ENCODE results near the gene SLC1A2.

The SLC1A2 gene

GRCh38 chr11:35223991-35224390, 195.4 kb downstream of the SLC1A2 start:
- no peak for DNase-seq (ENCODE audit: low read depth in 2 of 2)

GRCh38 chr11:35223371-35223796, 196.0 kb downstream of the SLC1A2 start:
- DNase-seq (ENCODE audit: low read depth in 2 of 2): no peak

DNA sequence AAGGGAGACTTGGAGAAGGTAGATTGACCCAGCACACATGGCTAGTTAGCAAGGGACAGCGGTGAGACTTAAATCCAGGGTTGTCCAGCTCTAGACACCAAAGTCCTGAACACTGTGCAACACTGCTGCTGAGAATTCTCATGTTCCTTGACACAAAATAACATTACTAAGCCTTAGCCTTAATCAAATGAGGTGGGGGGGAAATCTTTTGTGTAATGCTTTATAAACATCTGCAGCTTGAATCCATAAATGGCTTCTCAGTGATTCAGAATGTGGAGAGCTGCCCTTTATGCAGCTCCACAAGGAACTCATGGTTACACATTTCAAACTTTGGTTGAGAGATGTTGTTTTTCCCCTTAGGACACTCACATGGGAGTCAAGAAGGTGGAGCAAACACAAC, 200.4 kb downstream of the SLC1A2 start:
- no peak for DNase-seq (ENCODE audit: low read depth in 2 of 2)

DNA sequence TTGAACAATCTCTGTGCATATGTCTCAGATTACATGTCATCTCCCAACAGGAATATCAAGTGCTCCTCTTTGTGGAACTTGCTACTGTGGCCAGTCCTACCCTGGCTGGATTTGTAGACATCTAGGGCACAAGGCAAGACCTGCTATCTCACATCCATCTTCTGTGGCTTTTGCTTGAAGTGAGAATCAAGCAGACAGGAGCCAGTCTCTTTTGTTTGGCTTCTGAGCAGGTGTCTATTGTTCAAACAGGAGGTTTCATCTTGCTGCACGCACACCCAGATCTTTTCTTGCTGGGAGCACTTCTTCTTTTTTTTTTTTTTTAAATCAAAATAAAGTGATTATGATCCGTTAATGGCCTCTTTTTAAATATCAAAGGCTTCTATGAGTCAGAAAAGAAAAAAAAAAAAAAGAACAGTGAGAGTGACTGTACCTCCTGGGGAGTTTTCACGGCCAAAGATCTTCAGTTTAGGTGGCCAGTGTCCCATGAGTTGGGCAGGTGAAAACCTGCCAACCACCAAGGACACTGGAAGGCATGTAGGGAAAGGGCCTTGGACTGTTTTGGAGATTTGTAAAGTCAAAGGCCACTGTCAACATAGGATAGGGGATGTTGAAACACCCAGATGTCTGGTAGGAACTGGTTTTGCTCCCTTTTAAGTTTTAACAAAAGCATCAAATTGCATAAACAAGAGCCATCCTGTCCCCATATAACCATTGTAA, 202.2 kb downstream of the SLC1A2 start:
- no peak for DNase-seq (ENCODE audit: low read depth in 2 of 2)

GRCh38 chr11:35215945-35216344, 203.4 kb downstream of the SLC1A2 start:
- DNase-seq (ENCODE audit: low read depth in 2 of 2): no peak

- DNase-seq (ENCODE audit: low read depth in 2 of 2): peak; percentile 43 to 48
Observed at GRCh38 chr11:35214792-35215193, 204.6 kb downstream of the SLC1A2 start.

DNA sequence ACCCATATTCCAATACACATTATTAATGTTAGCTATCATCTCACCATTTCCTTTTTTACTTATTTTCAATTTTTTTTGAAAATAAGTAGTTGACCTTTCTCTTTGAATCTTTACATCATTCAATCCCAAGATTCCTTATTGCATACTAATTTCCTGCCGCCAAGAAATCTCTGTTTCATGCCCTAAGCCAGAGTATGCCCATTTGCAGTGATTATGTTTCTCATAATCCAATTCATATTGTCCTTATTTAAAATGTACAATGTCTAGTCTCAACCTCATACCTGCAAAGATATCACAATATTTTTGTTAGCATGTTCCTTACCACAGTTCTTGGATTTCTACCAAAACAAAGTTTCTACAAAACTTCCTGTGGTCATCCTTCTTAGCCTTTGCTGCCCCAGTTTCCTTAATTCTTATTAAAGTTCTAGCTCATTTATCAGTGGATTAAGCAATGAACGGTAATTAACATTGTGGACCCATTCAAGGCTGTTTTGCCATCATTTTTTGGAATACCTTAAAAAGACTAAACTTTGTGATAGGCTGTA, 205.1 kb downstream of the SLC1A2 start:
- no peak for DNase-seq (ENCODE audit: low read depth in 2 of 2)

DNA sequence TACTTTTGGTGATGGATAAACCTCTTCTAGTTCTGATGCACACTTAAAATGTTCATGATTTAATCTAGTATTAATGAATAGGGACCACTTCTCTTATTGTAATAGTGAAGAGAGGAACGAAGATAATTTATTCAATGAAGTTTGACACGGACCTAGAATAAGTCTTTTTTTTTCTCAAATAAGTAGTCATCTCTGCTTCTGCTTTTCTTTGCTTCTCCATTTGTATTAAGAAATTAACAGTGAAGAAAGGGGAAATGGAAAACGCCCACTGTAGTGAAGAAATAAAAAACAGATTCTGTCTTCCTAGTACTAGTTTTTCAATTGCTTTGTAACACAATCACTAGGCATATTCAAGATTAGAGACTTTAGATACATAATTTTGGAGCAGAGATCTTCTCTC, 207.4 kb downstream of the SLC1A2 start:
- no peak for DNase-seq (ENCODE audit: low read depth in 2 of 2)

- no peak for DNase-seq (ENCODE audit: low read depth in 2 of 2)
Observed at GRCh38 chr11:35210876-35211546, 208.3 kb downstream of the SLC1A2 start.

- DNase-seq (ENCODE audit: low read depth in 2 of 2): no peak
Observed at GRCh38 chr11:35208795-35209194, 210.6 kb downstream of the SLC1A2 start.

DNA sequence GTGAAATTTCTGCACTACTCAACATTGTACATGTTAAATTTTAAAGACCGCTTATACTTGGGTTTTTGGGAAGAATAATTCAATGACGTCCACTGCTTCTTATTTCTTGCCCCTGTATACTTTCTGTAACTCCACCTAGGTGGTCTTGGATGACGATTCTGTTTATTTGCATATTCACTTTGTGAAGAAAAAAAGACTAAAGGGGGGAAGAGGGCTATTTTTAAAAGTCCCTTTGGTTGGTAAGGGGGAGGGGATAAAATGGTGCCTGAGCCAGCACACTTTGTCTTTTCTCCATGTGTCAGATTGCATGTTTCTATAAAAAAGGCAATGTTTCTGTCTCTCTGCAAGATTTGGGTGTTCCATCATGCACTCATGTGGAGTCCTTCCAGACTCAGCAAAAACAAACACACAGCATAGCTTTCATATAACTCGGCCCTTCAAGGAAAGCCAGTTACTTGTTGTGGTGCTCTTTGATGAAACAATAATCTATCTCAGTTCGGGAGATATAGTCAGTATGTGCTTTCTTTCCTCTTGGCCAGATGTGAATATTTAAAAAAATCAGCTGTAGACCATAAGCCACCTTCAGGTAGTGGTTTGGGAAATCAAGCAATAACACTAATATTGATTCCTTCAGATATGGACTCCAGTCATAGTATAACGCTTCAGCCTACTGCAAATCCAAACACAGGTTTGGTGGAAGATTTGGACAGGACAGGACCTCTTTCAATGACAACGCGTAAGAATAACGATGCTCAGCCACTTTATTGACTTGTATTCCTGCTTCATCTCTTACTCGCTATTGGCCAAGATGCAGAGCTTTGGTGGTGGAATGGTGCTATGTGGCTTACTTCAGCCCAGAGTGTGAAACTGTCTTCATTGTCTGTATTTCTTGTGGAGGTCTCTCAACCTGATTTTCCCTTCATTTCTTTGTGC, 211.6 kb downstream of the SLC1A2 start:
- DNase-seq (ENCODE audit: low read depth in 2 of 2): no peak

- no peak for DNase-seq (ENCODE audit: low read depth in 2 of 2)
Observed at GRCh38 chr11:35206616-35207015, 212.7 kb downstream of the SLC1A2 start.

GRCh38 chr11:35204614-35205013, 214.7 kb downstream of the SLC1A2 start:
- no peak for DNase-seq (ENCODE audit: low read depth in 2 of 2)

Data from stimulated activated CD4-positive, alpha-beta T cell treated with anti-CD3 and anti-CD28 coated beads, Interleukin-15, amount 100 ng/mL, for 48 hours (primary cell).